Stimulated activated CD8-positive, alpha-beta memory T cell treated with anti-CD3 and anti-CD28 coated beads, Interleukin-12 subunit alpha, Interleukin-12 subunit beta, amount 100 ng/mL, for 4 hours (primary cell): ENCODE measurements around the gene CFAP61.

Experiments
- DNase-seq: peaks from one replicate; pipeline ENCODE4 v3.0.0-alpha.2; 2020; ENCODE audit warnings: low read depth

The CFAP61 gene

DNA sequence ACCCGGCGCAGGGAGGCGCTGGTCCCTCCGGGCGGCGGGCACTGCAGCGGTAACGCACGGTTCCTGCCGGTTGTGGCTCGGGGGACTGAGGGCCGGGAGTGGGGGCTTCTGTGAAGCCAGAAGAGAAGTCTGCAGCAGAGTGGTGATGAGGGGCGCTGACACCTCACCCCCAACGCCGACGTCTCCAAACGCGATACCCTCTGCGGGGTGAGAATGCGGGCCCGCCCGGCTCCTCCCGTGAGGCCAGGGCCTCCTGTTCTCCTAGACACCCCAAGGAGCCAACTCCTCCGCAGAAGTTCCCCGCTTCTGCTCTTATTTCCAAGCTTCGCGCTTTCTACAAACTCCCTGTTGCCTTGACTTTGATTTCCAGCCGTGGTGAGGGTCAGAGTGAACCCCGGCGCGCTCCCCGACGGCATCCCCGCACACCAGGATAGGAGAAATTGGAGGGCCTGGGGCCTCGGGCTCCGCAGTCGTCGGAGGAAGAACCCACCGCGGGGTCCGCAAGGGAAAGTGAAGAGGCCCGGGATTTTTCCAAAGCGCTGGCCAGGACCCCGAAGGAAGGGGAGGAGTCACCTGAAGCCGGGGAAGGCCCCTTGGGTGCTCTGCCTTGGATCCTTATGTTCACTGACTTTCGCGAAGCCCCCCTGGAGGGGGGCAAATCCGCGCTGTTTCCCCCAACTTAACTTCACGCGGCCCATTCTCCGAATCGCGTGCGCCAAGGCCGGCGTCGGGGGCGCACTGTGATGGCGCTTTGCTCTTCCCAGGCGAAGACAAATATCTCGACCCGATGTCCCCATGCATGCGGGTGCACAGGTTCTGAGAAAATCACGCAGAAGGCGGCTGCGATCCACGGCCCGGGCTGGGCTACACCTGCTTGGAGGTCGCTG lies 312.5 kb downstream of the CFAP61 start:
- no peak for DNase-seq

DNA sequence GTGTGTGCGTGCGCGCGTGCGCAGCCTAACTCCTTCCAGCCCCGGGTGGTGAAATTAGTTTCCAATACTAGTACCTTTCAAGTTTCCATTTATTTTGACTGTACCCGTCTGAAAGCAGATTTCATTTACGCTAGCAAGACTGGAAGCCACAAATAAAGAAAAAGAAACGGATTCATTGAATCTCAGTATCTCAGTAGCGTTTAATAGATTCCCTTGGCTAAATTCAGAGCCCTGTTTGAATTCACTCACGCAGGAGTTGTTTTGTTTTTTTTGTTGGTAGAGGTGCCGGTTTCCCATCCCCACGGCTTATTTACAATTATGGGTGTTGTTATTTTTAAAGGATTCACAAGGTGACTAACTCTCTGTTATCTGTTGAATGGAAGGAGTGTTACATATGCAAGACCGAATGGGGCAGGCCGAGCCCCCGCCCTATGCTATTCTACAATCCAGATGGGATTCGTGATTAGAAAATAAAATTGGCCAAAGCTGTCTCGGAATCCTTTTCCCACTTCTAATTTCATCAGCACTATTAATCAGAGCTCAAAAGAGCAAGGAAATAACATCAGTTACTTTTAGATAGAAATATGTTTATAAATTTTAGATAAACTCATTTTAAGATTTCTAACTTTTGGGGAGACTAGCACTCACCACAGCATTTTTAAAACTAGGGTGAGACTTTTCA lies 313.3 kb downstream of the CFAP61 start:
- no peak for DNase-seq

DNA sequence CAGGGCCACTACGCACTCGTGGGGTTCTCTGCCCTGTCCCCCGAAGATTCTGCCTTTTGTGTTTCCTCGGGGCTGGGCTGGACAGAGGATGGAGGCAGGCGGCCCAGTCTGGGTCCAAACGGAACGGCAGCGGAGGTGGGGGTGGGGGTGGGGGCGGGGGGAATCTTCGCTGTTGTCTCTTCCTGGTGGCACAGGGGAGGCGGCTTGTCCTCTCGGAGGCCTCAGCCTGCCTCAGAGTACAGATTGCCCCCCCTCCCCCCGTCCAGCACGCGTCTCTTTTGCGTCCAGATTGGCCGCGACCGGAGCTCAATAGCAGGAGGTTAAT lies 314.2 kb downstream of the CFAP61 start:
- DNase-seq: no peak

DNA sequence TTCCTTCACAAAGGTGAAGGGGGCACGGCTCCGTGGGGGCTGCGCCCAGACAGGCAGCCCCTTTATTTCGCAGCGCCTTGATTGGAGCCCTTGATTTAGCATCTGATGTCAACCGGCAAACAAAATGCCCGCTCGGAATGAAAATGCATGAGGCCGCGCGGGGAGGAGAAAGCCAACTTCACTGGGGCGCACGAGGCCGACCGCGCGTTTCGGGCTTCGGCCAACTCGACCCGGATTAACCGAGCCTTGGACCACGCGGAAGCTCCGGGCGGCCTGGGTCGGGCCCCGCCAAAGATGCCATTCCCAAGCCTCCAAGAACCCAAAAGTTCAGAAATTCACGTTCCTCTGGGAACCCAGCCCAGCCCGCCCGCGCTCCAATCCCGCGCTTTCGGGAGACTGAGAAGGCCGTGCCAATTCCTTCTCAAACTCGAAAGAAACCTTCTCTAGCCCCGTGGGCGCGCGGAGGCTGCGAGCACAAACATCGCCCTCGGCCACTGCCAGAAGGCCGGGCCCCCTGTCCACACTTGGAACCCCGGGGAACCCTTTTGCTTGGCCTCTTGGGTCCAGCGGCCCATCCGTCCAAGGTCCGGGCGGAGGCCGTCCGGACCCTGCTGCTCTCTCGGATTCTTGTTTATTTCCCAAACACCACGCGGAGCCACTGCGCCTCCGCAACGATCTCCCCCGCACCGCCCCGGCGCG lies 314.7 kb downstream of the CFAP61 start:
- no peak for DNase-seq

DNA sequence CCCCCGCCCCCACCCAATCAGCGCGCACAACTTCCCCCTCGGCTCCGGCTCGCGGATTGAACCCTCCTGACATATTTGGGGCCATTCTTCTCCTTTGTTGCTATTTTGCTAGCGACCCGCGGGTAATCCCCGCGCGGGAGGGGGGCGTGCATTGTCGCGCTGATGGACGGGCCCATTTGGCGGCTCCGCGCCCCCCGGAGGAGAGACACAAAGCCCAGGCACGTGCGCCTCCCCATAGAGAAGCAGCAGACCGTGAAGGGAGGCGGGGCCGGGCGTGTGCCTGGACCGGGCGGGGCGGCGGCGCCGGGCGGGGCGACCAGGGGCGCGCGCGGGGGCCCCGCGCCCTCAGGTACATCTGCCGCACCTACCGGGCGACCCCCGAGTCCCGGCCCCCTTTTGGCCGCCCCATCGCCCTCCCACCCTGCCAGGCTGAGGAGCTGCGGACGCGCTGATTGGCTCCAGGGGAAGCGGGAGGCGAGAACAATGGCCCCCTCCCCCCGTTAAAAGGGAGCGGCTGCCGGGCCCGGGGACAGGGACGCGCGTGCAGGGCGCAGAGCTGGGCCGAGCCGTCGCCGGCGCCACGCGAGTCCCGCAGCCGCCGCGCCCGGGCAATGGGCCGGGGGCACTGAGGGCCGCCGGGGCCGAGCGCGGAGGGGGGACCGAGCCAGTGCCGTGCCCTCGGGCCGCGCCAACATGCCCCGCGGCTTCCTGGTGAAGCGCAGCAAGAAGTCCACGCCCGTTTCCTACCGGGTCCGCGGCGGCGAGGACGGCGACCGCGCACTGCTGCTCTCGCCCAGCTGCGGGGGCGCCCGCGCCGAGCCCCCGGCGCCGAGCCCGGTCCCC lies 315.5 kb downstream of the CFAP61 start, which contains the start of gene INSM1:
INSM1 (plus strand) TSS at position 530 of the 843 bp plus-strand sequence; CDS start at position 694, 164 bp downstream.
- DNase-seq: no peak

DNA sequence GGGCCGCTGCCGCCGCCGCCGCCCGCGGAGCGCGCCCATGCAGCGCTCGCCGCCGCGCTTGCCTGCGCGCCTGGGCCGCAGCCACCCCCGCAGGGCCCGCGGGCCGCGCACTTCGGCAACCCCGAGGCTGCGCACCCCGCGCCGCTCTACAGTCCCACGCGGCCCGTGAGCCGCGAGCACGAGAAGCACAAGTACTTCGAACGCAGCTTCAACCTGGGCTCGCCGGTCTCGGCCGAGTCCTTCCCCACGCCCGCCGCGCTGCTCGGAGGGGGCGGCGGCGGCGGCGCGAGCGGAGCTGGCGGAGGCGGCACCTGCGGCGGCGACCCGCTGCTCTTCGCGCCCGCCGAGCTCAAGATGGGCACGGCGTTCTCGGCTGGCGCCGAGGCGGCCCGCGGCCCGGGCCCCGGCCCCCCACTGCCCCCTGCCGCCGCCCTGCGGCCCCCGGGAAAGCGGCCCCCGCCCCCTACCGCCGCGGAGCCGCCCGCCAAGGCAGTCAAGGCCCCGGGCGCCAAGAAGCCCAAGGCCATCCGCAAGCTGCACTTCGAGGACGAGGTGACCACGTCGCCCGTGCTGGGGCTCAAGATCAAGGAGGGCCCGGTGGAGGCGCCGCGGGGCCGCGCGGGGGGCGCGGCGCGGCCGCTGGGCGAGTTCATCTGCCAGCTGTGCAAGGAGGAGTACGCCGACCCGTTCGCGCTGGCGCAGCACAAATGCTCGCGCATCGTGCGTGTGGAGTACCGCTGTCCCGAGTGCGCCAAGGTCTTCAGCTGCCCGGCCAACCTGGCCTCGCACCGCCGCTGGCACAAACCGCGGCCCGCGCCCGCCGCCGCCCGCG lies 316.3 kb downstream of the CFAP61 start:
- DNase-seq: no peak

DNA sequence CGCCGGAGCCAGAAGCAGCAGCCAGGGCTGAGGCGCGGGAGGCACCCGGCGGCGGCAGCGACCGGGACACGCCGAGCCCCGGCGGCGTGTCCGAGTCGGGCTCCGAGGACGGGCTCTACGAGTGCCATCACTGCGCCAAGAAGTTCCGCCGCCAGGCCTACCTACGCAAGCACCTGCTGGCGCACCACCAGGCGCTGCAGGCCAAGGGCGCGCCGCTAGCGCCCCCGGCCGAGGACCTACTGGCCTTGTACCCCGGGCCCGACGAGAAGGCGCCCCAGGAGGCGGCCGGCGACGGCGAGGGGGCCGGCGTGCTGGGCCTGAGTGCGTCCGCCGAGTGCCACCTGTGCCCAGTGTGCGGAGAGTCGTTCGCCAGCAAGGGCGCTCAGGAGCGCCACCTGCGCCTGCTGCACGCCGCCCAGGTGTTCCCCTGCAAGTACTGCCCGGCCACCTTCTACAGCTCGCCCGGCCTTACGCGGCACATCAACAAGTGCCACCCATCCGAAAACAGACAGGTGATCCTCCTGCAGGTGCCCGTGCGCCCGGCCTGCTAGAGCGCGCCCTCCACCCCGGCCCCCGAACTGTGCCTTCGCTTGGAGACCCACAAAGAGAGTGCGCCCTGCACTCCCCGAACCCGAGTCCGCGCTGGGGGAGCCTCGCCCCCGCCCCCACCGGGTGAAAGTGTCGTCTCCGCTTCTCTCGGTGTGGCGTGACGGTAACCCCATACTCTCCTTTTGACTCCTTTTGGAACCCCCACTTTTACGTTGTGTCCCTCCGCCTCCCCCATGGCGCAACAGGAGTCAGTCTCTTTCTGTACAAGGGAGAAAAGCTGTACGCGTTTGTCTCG lies 317.1 kb downstream of the CFAP61 start:
- no peak for DNase-seq

DNA sequence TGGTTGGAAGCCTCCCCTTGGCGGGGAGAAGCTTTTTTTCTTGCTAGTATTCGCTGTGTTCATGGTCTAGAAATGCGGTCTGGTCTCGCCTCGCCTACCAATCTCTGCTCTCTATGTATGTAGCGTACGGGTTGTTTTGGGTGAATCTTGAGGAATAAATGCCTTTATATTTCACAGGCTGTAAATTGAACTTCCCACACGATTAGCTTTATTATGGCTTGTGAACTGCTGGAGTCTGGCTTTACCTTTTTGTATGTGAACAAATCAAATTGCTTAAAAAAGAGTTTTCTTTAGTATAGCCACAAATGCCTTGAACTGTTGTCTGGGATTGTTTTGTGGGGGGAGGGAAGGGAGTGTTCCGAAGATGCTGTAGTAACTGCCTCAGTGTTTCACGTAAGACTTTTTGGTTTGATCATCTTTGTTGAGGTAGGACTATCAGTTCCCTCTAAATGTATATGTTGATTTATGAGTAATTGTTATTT lies 317.8 kb downstream of the CFAP61 start:
- no peak for DNase-seq

DNA sequence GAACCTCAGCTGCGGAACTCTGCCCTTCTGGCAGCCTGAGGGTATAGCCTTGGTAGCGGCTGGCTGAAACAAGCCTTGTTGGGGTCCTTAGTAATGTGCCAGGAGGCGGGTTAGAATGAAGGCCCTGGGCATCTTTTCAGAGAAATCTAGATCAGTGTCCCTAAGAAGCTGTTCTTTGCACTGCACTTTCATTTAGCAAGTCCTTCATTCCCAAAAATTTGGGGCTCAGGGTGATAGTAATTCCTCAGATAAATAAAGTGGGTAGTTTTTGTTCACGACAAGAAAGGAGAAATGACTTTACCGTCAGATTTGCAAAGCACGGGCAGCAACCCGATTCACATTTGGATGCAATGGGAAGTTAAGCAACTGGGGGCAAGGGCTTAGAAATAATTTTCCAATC lies 318.8 kb downstream of the CFAP61 start:
- no peak for DNase-seq

DNA sequence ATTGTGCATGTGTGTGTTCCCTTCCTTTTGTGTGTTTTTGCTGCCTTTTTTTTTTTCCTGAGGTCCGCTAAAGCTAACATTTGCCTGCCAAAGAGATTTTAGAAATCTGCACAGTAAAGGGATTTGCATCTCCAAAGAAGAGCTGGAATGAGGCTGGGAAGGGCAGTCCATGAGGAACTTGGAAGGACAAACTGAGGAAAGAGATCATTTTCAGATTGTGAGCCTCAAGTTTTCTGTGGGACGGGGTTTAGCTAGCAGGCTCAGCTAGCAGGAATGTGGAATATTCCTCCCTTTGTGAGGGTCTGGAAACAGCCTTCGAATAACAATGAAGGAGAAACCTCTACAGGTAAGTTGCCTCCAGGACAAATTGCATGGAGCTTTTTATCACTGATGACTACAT lies 319.3 kb downstream of the CFAP61 start:
- DNase-seq: no peak

DNA sequence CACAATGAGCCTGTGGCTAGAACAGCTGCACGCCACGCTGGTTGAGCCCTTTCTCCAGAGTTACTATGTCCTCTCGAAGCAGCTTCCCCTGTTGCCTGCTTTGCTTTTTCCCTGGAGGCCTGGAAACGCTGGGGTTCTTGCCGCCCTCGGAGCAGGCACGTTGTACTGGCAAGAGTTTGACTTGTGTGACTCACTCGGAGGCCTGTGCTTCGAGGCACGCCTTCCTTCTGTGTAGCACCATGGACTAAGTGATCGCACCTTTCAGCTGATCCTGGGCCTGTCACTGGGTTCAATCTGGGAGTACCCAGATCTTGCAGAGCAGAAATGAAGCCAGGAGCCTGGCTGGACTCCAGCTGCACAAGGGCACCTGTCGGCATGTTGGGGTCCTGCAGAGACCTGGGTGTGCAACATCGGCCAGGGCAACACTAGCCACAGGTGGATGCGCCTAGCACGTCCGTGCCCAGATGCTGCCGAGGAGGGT lies 320.8 kb downstream of the CFAP61 start:
- no peak for DNase-seq

DNA sequence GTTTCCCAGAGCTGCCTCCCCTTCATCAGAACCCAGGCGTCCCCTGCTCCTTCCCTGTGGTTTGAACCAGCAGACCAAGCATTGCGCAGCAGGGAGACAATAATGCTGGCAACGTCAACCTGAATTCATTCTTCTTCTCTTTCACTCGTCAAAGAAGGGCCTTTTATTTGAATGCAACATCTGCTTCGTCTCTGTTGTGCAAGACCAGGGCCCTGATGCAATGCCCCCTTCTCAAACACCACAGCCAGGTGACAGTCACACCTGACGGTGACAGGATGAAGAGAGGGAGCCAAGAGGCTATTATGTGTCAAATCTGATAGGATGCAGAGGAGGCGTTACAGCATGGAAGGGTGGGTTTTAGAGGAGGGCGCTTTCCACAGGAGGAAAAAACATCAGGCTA lies 323.5 kb downstream of the CFAP61 start:
- DNase-seq: no peak

DNA sequence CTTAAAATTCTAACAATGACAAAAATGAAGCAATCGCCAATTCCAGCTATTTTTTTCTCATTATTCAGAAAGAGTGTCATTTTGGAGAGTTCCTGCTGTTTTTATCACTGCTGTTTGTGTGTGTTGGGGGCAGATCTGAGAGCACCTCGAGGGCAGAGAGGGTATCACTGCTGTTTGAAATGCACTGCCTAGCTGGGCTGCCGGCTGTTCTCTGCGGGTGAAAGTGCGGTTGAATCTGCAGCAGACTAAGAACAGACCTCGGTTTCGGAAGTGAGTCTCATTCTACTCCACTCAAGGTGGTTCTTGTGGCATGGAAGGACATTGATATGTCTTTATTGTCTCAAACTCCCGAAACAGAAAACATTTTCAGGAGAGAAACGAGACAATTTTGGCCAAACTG lies 333.9 kb downstream of the CFAP61 start:
- no peak for DNase-seq

DNA sequence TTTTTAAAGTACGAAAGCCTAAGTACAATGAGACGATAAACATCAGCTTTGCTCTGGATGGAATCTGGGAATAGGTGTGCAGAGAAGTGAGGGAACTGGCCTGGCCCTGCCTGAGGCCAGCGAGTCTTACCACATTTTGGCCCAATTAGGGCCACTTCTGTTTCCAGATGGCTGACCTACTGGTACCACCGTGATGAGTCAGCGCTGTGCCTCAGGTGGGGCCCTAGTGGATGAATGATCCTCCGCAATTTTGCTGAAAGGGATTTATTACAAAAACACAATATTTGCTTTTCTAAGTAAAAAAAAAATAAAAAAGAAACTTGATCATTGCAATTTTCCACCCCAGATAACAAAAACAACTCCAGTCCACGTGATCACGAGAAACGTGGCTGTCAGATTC lies 338.1 kb downstream of the CFAP61 start:
- DNase-seq: no peak

DNA sequence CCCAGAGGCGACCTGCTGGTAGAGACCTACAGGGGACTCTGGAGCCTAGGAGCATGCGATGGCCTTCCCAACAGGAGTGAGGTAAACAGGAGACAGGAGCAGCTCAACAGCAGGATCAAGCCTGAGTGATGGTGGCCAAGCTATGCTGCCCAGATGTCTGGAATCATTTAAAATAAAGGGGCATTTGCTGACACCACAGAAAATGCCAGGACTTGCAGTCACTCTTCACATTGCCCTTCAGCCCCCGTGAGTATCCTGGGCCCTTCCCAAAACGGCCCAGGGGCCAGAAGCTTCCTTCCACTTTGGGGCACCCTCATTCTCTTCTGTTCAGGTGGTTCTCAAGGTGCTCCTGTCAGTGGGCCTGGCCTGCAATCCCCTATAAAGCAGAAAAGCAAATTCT lies 338.8 kb downstream of the CFAP61 start:
- DNase-seq: no peak

DNA sequence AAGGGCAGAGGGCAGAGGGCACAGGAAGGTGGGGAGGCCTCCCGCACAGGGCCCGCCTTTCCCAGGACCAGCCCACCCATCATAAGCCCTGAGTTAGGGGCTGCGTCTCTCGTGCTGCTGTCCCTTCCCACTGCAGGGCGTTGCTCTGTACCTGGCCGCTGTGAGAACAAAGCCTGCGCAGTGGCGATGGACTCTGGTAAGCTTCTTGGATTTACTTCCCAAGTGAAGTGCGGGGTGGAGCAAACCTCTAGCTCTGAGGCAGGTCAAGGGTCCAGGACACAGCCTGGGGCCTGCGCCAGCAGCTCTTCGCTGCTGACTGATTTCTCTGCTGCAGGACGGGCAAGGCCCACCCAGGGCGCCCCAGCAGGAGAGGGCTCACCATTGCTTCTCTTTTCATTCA lies 339.4 kb downstream of the CFAP61 start:
- DNase-seq: no peak

DNA sequence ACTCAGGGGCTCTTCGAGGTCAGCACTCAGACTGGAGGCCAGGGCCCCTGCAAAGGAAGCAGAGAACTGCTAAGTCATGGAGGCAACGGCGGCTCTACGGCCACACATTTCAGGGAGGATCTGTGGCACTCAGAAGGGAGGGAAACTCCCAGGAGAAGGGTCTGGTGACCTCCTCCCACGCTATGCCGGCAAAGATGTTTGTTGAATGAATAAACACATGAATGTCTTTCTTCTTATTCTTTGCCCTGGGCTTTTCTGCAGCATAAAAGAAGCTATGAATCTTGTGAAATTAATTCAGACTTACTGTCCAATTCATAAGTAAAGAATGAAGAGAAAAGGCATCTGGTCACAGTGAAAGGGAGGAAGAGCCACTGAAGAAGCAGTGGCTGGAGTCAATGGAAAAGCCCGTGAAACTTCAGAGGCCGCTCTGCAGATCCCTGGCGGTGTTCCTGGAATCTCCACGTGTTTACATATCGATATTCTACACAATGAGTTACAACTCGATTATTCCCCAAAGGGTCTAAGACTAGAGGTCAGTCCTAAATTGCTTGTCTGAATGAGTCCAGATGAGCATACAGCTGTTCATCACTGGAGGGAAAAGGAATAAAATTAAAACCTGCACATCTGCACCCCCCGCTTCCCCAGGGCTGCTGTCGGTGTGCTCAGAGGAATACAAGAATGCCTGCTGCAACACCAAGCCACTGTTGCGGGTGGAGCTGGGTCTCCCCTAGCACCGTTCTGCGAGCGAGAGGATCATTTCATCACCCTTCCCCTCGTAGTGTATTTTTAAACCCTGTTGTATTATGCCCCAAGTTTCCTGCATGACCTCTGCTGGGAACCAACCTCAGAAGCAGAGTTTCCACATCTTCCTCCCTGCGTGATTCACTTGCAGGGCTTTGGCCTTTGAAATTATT lies 341.1 kb downstream of the CFAP61 start:
- DNase-seq: no peak

DNA sequence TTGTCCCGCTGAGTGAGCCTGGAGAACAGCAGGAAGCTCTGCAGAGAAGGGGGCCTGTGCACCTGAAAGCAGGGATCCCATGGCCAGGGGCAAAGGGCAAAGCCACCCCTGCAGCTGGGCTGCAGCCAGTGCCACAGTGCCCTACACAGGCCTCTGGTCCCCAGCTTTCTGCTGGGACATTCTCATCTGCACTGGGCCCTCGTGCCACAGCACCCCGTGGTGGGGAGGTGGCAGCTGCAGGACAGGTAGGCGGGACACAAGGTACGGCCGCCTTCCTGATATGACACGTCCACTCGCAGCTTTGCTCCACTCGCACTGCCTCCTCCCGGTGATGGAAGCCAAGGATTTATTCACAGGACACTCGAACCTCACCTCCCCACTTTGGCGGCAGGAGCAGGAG lies 342.8 kb downstream of the CFAP61 start:
- DNase-seq: no peak
